ENCODE results near the gene CNTNAP2.

CNTNAP2 gene

DNA sequence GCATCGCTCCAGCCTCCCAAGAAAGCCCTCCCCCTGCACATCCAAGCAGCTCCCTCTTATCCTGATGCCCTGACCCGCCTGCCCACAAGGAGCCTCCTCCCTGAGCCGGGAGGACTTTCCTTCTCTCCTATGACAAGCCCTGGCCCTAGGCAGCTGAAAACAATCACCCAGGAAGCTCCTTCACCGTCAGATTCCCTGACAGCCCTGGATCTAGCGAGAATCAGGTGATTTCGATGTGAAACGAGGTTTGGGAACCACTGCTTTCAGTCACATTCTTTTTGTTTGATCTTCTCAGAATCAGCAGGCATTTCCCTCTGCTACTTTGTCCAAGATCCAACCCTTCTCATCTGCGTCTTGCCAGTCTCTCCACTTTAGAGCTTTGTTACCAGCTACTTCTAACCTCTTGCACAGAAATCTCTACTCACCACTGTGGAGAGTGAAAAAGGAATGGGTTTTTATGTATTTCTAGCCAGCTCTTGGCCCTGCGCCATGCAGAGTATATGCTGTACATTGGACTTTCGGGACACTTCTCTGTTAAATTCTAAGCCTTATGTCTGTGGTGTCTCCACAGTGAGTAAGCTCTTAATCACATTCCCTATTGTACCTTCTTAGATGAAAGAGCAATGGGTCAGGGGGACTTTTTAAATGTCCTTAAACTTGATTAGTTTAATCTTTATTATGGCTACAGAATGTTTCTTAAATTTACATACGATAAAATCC is 2220.8 kb downstream of the CNTNAP2 start:
- no peak for DNase-seq

DNA sequence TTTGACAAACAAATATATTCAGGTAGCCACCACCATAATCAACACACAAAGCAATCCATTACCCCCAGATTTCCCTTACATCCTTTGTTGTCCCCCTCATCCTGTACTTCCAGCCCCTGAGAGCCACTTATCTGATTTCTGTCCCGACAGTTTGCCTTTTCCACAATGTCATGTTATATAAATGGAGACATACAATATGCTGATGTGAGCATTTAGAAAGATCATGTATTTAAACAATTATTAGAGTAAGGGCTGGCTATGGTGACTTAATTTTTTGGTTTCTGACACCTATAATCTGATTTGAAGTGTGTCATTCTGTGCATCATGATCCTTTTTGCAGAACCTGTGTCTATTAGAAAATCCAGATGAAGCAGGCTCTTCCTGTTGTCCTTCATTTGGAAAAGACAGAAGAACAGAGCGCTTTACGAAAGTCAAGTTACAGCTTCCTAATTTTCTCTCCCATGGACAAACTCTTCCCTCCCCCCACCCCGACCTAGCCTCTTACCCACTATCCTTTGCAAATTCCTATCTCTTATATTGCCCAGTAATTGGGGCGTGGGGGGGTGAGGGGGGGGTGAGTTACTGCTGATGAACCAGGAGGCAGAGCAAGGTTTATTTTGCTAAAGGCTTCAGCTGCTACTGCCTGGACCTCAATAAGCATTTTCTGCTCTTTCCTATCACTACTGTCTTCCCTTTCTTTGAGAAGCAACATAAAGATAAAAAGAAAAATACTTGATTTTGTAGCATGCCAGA is 2221.6 kb downstream of the CNTNAP2 start:
- no peak for DNase-seq

DNA sequence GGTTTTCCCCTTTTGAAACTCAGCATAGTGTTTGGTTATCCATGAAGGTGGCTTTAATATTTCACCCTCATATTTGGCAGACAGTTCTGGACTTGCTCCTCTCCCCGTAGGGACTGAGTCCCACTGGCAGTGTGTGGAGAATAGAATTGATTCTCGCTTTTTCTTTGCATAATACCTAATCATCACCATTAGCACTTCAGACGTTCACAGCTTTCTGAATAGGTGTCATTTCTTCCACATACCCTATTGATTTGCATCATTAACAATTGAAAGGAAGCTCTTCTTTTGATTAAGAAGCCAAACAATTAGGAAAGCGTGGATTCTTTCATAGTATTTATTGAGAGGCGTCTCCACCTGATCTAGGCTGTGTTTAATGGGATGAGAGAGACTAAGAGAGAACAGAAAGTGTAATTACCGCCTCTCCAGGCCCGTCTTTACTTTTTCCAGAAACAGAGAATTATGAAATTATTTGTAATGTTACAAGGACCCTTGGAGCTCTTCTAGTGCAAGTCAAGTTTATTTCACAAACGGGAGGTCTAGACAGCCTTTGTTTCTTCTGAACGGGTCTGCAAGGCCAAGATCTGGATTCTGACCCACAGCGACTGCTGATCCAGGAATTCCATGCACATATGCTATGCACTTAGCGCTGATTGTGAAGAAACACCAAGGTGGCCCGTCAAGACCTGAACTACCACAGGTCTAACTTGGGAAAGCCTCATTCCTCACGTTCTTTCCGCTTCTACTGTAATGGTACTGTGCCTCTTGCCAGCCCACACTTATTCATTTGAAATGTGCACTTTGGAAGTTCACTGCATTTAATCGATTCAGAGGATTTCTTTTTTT is 2224.1 kb downstream of the CNTNAP2 start:
- no peak for DNase-seq

DNA sequence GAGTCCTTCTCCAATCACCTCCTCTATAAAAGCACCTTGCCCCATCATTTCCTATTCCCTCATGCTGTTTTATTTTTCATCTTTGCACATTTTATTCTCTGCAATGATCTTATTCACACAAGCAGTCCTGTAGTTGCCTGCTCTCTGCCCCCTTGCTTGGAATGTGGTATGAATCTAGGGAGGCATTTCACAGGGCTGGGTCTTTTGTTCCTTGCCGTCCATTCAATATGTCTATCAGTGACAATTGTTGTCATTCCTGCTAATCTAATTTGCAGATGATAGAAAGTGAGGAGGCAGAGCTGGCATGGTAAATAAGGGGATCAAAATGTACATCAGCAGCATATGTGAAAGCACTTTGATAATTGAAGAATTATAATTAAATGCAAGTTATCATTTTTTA is 2227.8 kb downstream of the CNTNAP2 start:
- DNase-seq: no peak

DNA sequence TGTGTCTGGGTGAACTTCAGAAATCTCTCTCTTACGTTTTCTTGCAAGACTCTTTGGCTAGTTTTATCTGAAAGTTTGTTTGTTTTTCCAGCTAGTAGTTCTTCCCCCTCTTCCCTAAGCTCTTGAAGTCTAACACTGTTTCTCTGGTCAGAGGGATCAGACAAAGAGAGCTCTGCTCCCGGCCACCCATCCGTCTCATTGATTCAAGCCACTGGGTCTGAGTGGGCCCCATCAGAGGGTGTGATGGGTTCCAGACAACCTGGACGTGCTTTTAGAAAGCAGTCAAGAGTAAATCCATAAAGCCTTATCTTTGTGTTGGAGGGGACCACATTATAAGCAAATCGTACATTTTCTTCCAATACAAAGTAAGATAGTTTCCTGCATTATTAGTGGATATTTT is 2231.4 kb downstream of the CNTNAP2 start:
- no peak for DNase-seq

DNA sequence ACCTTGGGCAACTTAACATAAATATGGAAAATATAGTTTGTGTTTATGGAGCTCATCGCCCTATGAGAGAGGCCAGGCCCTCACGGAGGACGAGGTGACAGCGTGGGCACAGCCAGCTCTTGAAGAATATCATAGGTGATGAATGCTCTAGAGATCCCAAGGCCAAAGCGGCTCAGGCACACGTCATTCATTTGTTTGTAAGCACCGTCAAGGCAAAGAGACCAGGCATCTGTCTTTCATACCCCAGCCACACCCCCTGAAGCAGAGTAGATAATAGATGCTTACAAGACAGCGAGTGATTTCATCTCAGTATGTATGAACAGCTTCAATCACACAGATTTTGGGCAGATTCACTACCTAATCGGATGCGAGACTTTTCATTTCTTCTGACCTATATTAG is 2231.9 kb downstream of the CNTNAP2 start:
- no peak for DNase-seq

DNA sequence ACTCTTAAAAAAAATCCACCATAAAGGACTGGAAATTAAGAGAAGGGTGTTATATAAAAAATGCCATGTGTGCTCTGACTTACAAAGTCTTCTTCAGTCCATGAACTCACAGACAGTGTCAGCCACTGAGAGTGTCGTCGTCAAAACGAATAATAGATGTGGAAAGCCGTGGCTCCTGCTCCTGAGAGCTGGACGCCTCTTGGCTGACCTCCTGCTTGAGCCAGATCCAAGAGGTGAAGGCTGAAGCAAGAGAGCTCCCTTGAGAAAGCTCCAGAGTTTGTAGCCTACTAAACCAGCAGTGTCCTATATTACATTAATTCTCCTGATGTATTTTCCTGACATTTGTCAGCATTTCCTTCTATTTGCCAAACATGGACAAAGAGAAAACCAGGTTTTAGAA is 2239.7 kb downstream of the CNTNAP2 start:
- no peak for DNase-seq

DNA sequence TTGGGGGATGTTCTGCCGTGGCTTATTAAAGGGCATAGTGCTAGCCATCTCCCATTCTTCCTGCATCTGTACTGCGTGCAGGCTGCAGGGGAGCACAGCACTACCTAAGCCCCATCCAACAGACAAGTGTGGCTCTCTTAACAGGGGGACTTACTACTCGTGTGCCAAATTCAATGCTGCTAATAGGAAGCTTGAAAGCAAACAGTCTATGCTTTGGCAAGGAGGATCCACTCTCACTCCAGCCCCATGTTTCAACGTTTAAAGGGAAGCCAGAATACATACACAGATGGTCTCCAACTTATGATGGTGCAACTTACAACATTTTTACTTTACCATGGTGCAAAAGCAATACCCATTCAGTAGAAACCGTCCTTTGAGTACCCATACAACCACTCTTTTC is 2245.9 kb downstream of the CNTNAP2 start:
- no peak for DNase-seq

DNA sequence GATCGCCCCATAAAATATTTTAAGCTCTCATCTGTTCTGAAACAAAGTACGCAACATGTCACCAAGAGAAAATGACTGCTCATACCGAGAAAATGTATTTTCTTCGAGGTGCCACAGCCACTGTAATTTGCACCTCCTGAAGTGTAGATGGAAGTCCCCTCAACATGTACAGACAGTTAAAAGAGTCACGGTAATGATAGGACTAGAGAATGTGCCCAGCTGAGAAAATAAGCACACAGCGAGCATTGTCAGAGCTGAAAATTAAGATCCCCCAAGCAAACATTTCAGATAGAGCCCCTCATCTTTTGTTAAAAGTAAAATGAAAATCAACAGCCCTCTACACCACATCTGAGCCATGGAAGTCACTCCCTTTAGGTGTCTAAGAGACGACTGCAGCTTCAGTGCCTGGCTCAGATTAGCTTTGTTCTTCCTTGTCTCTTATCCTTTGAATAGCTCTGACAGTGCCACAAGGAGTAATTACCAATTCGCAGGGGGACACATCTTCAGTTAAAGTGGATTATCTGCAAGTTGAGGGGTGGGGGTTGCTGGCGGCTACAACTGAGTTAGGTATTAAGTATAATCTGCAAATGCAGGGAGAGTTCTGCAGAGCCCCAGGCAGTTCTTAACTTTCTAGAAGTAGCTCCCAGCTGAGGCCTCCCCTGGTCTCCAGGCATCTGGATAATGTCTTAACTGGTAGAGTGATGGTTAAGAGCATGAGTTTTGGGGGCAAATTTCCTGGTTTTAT is 2251.3 kb downstream of the CNTNAP2 start:
- DNase-seq: no peak

DNA sequence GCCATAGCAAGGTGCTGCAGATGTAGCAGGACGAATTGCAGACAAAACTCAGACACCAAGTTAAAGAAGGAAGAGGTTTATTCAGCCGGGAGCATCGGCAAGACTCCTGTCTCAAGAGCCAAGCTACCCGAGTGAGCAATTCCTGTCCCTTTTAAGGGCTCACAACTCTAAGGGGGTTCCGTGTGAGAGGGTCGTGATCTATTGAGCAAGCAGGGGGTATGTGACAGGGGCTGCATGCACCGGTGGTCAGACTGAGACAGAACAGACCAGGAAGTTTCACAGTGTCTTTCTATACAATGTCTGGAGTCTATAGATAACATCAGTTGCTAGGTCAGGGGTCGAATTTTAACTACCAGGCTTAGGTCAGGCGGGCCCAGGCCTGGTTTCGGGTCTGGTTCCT is 2252.0 kb downstream of the CNTNAP2 start:
- DNase-seq: no peak

DNA sequence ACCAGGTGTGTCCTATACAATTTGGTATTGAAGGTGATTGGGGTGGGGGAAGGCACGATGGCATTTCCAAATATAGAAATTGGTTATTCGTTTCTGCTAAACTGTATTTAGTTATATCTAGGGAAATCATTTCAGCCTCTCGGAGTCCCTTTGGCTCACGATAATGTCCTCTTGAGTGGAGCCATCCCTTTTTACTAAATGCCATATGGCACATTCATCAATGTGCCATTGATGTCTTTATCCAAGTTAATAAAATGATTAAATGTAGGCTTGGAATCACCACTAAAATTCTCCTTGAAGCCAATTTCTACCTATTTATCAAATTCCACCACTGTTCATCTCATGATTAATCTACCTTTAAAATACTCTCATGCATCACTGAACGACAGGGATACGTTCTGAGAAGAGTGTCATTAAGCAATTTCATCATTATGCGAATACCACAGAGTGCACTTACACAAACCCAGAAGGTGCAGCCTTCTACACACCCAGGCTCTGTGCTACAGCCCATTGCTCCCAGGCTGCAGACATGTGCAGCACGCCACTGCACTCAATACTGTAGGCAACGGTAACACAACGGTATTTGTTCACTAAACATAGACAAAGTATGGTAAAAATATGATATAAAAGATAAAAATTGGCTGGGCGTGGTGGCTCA is 2254.8 kb downstream of the CNTNAP2 start:
- no peak for DNase-seq

DNA sequence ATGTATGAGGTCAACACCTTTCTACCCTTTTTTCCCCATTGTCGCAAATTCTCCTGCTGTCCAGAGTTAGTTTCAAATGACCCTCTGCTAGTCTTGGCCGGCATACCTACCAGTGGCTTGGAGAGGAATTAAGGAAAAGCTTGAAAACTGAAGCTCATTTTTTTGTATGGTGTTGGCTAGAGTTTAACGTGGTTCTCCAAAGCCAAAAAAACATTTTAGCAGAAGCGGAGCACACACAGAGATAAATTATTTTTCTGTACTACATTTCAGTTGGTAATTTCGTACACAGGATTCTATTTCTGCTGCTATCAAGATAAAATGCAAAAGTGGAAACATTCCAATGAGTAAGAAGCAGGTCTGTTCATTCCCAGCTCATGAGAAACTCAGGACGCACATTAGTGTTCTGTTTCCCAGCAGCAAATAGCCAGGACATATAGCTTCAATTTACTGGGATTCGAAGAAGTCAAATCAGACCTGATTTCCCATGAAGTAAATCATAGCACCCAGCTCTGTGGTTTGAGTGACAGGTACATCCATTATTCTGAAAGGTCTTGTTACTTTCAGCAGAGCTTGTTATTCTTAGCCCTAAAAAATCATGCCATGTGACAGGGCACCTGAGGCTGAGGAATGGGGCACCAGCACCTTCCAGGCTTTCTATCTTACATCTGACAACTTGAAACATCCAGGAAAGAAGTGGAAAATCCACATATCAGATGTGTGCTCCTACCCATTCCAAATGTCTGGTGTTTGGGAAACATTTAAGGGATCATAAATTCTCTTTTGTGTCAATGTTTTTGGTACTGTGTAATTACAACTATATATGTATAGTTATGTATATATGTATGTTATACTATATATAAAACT is 2258.0 kb downstream of the CNTNAP2 start:
- DNase-seq: no peak

DNA sequence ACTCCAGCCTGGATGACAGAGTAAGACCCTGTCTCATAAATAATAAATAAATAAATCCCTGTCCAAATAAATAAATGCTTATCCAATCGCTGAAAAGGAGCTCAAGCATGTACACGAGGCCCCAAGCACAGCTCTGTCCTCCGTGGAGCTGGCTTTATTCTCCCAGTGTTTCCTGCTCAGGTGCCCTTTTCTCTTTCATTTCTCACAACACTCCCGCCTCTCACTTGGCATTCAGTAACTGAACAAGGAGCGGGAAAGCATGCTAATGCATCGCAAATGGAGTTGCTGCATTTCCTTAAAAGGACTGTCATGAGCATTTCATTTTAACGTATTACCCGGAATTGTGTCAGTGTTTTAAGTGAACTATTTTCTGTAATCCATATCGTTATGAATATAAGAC is 2263.1 kb downstream of the CNTNAP2 start:
- no peak for DNase-seq

DNA sequence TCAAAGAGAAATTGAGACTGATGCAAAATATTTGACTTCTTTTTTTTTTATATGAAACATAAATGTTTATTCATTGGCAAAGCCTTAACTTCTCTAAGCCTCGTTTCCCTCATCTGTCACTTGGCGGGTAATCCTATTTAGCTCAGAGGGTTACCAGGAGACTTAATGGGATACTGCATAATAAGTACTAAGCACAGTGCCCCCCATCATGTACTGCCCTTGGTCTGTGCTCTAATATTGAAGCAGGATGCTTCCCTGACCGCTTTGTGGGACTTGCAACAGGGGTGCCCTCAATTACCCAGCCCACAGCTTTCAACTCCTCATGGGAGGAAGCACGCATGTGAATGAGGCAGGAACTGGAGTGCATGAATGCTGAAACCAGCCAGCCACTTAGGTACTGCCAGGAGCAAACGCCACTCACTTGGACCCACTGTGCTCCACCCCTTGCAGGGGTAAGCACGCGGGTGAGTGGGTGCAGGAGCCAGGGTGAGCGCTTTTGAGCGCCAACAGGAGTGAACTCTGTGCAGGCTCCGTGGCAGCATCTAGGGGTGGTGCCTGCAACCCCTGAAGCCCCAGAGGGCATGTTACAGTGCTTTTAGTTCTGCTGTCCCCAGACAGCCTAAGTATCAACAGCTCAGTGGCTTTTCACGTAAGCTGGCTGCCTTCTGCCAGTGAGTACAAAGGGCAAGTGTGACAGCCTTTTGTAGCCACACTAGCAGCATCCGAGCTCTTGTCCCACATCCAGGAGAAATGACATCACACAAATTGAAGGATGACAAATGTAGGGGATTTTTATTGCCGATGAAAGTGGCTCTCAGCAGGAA is 2264.2 kb downstream of the CNTNAP2 start:
- DNase-seq: peak in 1 of 2 donors; percentile 48

DNA sequence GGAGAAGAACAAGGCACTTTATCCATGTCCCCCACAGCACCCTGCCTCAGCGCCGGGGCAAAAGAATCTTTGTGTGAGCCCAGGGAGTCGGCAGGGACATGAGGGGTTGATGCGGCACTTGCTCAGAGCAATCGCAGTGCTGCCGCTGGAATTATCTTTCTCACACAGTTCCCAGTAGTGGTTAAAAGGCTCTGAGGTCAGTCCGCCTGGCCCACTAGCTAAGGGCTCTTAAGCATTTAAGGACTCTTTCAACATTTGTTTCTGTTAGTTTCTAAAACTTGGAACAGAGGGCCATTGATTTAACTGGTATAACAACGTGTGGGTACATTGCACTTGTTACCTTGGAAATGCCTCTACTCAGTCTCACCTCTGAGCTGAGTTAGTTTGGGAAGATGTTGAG is 2266.0 kb downstream of the CNTNAP2 start:
- DNase-seq: no peak

DNA sequence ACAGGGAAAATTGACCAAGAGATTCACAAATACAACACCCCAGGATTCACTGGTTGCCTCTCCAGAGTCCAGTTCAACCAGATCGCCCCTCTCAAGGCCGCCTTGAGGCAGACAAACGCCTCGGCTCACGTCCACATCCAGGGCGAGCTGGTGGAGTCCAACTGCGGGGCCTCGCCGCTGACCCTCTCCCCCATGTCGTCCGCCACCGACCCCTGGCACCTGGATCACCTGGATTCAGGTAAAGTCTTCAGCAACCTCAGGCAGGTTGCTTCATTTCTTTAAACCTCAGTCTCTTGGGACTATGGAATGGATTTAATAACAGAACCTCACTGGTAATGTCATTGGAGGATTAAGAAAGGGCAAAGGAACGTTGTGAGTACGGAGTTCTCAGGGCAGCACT is 2267.1 kb downstream of the CNTNAP2 start:
- DNase-seq: no peak

DNA sequence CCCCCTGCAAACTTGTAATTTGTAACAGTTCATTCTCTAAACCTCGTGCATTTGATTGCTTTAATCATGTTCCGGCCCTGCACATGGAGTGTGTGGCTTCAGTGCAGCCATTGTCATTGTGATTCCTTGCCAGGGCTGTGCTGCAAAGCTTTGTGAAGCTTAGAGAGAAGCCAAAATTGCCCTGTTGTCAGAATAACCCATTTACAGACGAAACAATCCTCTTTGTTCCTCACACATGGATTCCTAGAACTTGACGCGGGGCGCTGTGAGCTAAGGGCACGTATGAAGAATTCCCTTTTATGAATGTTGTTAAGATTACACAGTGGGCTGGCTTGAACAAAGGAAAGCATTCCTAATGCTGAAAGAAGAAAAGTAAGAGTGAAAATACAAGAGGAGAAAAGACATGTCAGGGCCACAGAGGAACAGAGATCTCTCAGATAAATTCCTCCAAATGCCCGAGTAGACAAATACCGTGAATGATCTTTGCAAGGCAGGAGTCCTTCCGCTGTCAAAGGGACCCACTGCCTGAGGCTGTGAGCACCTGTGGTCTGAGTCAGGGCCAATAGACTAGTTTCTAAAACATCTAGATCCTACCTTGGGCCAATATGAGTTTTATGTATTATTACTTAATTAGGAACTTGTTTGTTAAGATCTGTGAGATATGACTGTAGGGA is 2268.5 kb downstream of the CNTNAP2 start:
- DNase-seq: peak; percentile 73 to 95

DNA sequence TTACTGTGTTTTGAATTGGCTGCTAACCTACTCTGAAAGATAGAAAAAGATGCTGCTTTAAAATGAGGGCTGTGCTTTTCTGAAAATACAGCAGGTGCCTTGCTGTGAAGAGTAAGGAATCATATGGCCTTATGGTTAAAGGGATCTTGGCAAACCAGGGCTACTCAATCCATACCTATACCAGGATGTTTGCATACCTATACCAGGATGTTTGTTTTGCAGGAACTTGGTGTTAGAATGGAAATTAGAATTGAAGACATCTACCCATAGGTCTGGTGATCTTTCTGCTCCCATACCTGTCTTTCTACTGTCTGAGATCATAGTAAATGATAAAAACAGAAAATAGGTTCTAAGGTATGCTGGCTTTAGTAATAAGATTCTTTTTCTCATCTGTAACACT is 2273.8 kb downstream of the CNTNAP2 start:
- DNase-seq: no peak

DNA sequence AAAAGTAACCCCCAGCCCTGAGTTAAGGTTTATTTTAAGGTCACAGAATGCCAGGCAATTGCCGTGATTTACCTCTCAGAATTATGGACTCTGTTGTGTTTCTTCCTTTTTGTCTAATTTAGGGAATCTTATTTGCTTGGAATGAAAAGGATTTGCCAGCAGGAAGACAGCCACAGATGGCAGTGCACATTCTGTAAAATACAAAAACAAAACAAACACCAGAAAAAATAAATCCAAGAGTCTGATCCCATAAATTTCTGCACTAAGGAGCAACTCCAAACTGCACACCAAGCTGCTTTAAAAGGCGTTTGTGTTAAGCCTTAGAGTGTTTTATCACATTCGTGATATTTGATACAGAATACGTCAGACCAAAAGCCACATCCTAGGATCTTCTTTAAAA is 2275.0 kb downstream of the CNTNAP2 start:
- no peak for DNase-seq

DNA sequence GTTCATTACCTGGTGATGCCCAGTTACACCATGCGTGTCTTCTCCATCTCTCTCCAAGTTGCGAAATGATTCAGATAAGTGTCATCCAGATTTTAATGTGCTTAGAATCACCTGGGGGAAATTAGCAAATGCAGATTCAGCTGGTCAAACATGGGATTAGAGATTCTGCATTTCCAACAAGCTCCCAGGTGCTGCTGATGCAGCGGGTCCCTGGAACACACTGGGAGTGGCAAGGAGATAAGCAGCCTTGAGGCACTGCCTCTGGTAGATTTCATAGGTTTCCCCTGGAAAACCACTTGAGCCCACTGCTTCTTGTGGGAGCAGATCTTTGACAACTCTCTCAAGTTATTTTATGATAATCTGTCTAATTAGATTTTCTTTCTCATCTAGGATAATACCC is 2278.0 kb downstream of the CNTNAP2 start:
- no peak for DNase-seq

Data from hippocampal formation (tissue), 2 donors.